GM18511 (cell line): ENCODE data around the gene GRPEL2.
"Not testable (repeated sequence)": the region's sequence is repeated elsewhere in the genome, so short reads cannot be mapped to it uniquely, and the experiment has no call there.

Source experiments
- ATAC-seq: cut with Tn5 transposase; IDR thresholded peaks from one replicate; pipeline ENCODE4 v1.9.1; 2021; ENCODE audit warnings: mild to moderate bottlenecking, moderate library complexity; ENCODE audit not compliant: unreplicated experiment

The GRPEL2 gene

DNA sequence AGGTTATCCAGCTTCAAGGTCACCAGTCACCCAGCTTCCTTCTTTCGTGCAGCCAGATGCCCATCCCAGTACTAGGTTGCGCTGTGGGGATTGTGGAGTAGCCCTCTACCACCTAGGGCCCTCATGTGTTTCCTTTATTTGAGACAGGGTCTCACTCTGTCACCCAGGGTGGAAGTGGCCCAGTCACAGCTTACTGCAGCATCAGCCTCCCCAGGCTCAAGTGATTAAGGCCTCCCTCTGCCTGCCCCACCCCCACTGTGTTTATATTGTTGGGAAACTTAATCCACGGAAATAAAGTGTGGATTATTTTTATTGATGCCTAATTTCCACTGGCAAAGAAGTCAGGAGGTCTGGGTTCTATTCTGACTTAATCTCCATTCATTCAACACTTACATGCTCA, 29.5 kb downstream of the GRPEL2 start:
- ATAC-seq = no peak

DNA sequence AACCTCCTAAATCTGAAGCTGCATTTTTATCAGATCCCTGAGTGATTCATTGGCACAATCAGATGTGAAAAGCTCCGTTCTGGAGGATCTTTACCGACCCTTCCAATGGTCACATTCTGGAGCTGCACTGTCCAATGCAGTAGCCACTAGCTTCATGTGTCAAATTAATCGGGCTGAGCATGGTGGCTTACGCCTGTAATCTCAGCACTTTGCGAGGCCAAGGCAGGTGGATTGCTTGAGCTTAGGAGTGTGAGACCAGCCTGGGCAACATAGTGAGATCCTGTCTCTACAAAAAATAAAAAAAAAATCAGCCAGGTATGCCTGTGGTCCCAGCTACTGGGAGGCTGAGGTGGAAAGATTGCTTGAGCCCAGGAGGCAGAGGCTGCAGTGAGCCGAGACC, 30.1 kb downstream of the GRPEL2 start:
- ATAC-seq = no peak

DNA sequence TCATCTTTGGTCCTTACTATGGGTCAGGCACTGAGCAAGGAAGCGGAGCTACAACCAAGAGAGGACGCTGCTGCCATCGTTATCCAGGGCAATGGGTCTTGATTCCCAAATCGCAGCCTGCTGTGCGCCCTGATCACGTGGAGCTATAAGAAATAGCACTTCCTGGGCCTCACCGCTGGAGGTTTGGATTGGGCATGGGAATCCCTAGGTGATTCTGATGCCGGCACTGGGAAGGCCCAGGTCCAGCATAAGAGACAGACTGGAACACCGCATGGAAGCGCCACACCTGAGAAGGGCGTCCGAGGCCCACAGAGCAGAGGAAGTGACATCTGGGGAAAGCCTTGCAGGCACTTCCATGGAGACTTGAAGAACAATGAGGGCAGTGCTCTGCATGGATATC, 30.8 kb downstream of the GRPEL2 start:
- no peak for ATAC-seq

DNA sequence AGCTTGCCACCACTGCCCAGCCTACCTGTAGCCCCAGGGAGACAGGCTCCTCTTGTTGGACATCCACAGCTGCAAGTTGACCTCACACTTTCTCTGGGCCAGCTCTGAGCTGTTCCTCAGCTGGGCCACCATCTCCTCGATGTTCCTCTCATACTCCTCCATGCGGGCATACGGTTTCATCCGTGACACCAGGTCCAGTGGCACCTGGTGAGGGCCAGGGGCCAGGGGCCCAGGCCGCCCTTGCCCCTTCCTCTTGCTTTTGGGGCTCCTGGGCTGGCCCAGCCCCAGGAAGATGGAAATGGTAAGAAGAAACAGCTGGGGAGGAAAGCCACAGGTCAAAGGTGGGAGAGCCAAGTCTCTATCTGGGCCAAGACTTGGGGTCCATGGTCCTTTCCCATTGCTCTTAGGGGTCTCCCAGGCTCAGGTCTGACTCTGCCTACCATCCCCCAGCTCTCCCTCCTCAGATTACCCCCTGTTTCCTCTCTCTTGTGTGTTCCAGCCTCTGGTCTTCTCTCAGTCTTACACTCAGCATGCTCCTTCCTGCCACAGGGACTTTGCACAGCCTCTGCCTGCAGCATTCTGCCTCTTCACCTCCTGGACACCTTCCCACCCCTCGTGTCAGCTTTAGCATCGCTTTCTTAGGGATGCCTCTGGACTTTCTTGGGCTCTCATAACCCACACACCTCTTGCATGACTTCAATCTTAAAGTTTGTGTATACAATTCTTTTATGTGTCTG, 31.6 kb downstream of the GRPEL2 start:
- no peak for ATAC-seq

- ATAC-seq = no peak
Observed at GRCh38 chr5:149378241-149378820, 33.0 kb downstream of the GRPEL2 start.

DNA sequence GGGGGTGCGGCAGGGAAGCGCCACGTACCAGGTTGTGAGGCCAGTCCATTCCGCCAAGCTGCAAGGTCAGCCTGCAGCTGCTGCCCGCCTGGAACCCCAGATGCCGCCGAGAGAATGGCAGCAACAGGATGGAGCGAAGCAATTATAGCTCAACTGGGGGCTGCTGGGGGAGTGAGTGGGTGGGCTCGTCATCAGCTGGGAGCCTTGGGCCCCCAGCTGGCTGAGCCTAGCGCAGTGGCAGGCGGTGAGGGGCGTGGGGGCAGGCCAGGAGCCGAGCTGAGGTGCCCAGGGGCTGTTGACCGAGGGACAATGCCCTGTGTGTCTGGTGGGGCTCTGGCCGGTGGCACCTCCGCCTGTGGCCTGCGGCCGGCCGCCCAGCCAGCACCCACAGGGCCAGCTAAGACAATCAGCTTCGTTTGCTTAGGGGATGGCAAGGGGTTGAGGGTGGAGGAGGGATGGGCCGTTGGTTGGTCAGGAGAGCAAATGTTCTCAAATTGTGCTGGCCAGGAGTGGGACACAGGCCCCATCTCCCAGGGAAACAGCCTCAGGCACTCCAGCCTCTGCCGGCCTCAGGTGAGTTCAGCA, 34.0 kb downstream of the GRPEL2 start, which contains the start of gene IL17B:
IL17B (minus strand) TSS at position 116 of the 585 bp plus-strand sequence; CDS start at position 49, 67 bp downstream.
- no peak for ATAC-seq

DNA sequence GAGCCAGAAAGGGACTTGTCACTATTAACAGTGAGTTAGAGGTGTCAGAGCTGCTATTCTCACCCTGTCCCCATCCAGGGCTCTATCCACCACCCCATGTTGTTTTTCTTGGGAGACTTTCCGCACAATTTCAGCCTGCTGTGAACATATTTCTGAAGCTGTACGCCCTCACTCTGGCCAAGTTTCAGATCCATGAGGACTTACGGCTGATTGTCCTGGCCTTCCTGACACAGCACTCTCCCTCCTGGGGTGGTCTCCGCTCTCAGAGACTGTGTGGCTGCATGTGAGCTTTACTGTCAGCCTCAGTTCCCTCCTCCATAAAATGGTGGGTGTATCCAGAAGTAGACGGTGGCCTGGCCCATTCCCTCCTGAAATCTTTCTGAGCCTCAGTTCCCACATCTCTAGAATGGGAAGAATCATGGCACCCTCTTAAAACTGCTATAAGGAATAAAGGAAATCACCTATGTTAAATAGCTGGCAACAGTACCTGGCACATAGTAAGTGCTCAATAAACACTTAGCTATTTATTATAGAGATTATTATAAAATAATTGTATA, 34.6 kb downstream of the GRPEL2 start:
- no peak for ATAC-seq

DNA sequence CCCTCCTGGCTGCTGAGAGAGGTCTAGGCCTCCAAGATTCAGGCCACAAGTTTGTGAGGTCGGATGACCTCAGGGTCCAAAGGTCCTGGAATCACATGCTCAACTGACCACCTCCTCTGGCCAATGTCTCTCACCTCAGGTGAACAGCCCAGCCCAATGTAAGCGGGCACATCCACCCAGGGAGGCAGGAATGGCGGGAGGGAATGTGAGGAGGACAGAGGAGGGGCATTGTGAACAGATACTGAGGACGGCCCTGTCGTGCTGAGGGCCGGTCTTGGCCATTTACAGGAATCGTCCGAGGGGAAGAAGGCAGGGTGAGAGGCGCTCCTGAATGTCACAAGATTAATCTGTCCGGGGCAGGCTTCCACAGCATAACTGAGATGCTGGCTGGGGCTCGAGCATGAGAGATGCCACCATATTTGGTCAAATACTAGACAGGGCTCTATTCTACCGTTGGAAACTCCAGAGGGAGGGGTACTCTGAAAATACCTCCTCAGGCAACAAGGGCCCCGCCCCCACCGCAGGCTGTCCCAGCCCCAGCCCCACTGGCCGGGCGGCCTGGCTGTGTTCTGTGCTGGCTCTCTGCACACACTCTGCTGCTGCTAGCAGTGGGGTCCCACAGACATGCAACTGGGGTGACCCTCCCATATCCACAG, 35.3 kb downstream of the GRPEL2 start:
- no peak for ATAC-seq

- peak; percentile 35 for ATAC-seq
Observed at GRCh38 chr5:149381261-149381985, 36.1 kb downstream of the GRPEL2 start.

- peak; percentile 85 for ATAC-seq
Observed at GRCh38 chr5:149381986-149382338, 36.7 kb downstream of the GRPEL2 start.

DNA sequence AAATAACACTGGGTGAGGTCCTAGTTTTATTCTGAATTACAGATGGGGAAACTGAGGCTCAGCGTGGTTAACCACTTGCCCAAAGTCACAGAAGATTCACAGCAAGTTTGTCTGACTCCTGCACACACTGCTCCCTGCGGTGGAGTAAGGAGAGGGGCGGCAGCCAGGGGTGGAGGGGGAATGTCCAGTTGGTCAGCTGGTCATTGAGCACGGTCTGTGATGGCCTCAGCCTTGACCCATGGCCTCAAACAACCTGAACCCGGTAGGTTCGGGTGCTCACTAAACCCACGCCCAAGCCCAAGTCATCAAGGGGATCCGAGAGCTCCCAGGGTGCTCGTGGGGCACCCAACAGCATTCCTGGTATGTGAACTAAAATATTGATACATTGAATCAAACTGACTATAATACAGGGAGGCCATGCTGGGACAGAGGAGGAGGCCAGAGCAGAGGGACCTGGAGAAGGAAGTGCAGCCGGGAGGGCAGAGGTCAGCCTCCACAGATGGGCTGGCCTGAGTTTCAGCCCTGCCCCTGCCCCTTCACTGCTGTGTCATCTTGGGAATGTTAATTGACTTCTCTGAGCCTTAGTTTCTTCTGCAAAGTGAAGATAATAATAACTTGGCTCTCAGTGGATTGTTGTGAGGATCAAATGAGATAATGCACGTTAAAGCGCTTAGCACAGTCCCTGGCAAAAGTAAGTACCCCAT, 37.4 kb downstream of the GRPEL2 start:
- ATAC-seq = no peak

GRCh38 chr5:149383399-149383798, 38.1 kb downstream of the GRPEL2 start:
- ATAC-seq = no peak

GRCh38 chr5:149386166-149386565, 40.9 kb downstream of the GRPEL2 start:
- ATAC-seq = no peak

- ATAC-seq = no peak
Observed at GRCh38 chr5:149387081-149387631, 41.9 kb downstream of the GRPEL2 start.

DNA sequence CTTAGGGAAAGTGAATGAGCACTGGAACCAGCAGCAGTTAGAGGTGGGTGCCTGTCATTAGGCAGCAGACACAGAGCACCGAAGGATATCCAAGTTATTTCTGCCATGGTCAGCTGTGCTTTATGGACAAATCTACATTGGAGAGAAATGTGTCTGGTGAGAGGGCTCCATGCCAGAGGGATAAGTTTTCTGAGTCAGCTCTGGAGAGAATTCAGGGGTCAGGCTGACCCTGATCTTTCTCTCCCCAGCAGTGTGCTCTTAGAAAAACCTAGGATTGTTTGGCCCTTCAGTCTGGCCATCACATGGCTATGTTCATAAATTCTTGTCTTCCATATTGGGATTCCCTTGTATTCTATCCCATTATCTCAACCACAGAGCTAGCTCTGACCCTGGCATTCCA, 42.7 kb downstream of the GRPEL2 start:
- ATAC-seq = no peak

GRCh38 chr5:149388498-149389190, 43.3 kb downstream of the GRPEL2 start:
- no peak for ATAC-seq

GRCh38 chr5:149389552-149390495, 44.5 kb downstream of the GRPEL2 start:
- ATAC-seq = no peak

DNA sequence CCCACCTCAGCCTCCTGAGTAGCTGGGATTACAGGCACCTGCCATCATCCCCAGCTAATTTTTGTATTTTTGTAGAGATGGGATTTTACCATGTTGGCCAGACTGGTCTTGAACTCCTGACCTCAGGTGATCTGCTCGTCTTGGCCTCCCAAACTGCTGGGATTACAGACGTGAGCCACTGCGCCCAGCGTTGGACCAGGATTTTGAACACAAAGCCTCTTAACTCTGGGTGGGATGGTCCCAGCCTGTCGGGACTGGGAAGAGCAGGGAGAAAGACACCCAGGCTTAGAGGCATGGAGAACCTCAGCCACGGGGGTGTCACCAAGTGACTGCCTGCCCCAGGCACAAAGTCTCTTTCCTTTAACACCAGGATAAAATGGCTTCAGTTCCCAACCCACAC, 45.8 kb downstream of the GRPEL2 start:
- ATAC-seq = not testable (repeated sequence)
